ENCODE results near the gene DOC2B.
"Not testable (repeated sequence)": the region's sequence is repeated elsewhere in the genome, so short reads cannot be mapped to it uniquely, and the experiment has no call there.

Gene DOC2B

GRCh38 chr17:189444-189843, 8.0 kb upstream of the DOC2B start:
- DNase-seq: no peak
- ATAC-seq: peak; percentile 21

DNA sequence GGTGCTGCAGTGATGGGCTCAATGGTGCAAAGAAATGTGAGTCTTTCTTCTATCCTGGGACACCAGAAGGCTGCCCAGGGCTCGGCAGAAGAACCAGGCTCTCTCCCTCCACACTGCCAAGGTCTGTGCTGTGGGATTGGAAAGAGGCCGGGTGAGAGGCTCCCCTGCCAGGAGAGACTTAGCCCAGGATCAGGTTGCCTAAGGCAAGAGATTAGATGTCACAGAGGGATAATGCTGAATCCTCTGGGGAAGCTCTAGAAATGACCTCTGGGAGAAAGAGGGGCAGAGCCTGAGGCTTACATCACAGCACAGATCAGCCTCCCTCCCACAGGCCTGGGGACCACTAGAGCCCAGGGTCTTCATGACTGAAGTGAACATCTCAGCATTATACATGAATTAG, 5.7 kb upstream of the DOC2B start:
- DNase-seq (no peak), ATAC-seq (no peak)

- ATAC-seq (peak; percentile 28), DNase-seq (peak; percentile 43)
Measured at GRCh38 chr17:185445-186138, 4.1 kb upstream of the DOC2B start.

DNA sequence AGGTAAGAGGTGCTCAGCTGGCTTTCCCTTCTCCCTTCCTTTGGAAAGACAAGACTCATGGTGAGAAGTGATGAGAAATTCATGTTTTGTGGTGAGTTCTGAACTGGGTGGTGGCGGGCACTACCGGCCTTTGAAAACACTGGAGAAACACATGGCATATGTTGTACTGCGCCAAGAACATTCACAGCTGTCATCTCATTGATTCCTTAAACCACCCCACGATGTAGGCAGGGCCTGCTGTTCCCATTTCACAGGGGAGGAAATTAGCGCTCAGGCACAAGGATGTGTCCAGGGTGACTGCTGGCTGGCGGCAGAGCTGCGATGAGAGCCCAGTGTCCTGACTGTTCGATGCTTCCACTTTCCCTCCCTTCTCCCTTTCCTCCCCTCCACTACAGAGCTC, 1.6 kb upstream of the DOC2B start:
- ATAC-seq (no peak), DNase-seq (no peak)

DNA sequence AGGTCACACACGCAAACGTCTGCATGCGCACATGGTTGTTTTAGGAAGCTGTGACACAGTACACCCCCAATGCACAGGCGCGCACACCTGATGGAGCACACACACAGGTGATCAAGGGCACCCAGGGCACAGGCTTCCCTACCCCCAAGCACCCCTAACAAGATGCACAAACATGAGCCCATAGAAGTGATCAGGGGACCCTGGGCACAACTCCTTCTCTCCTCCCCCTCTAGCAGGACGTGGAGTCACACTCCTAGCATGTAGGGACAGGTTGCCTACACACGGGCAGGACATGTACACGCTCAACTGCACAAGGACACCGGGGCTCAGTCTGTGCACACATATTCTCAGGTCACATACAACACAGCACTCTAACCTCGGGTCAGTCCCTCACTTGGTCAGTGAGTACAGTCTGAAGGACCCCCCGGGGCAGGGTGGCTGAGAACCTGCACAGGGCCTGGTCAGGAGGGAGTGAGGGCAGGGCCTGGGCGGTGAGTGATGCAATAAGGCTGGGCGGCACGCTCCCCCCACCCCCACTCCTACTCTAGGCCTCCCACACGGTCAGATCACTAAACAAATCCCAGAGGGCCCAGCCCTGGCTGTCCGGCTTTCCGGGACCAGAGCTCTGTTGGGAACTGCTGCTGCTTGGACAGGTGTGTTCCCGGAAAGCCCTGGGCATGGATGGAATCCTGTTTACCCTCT, 751 bp upstream of the DOC2B start:
- ATAC-seq (no peak), DNase-seq (no peak)

GRCh38 chr17:180381-181244, 837 bp downstream of the DOC2B start:
- DNase-seq (no peak), ATAC-seq (no peak)

- ATAC-seq (no peak), DNase-seq (no peak)
Measured at GRCh38 chr17:179781-180380, 1.6 kb downstream of the DOC2B start.

GRCh38 chr17:179066-179432, 2.4 kb downstream of the DOC2B start:
- DNase-seq: no peak
- no peak for ATAC-seq

DNA sequence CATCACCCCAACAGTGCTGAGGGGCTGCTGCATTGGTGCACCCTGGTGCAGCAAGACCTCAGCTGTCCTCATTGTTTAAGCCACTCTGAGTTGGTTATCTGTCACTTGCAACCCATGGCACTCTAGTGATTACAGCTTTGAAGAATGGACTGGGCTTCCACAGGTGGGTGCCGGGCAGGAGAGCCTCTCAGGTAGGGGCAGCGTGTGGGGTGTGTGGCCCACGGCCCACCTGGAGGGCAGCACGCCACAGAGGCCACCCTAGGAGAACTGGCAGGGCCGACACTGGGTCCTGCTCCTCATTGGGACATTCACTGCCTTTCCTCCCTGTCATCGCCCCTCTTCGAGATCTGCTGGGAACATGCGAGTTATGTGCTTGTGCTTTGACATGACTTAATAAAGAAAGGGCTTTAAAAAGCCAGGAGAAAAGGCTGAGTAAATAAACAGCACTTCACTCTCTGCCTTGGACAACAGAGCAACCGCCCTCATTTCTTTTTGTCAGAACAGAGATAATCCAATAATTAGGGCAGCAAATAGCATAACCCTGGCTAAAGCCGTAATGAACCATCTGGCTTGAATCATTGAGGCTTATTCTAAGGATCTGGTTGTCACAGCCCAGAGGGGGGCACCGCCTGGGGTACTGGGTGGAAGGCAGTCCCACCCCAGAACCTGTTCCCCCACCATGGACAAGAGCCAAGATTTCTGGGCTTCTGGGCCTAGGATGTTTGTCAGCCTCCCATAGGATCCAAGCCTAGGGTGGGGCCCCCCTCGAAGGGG, 3.0 kb downstream of the DOC2B start:
- ATAC-seq (no peak), DNase-seq (no peak)

DNA sequence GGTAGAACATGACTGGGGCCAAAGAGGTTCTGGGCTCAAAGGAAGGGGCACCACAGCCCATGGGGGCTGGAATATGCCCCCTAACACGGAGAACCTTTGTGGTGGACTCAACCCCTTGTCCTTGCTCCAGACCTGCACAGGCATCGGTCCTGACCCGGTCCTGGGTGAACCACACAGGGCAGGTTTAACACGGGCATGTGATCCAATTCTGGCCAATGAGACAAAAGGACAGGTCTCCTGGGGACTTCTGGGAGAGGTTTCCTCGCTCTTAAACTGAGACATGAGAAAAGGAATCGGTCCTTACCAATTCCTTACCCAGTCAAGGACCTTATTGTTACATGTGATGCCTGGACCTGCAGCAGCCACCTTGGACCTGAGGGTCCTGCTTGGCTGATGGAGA, 3.7 kb downstream of the DOC2B start:
- DNase-seq (no peak), ATAC-seq (no peak)

DNA sequence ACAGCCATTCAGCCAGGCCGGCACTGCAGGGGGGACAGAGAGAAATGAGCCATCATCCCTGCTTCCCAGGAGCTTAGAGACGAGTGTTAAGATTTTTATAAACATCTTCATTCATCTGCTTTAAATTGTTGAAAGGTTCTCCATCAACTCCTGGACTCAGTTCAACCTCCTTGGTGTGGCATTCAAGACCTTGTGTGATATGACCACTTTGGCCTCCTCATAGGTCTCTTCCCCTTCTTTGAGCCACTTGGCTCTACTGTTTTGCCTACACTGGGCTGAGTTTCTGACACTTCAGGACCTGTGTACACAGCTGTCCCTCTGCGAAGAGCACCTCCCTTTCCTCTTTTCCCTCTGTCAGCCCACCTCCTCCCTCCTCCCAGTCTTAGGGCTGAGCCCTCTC, 4.3 kb downstream of the DOC2B start:
- ATAC-seq (no peak), DNase-seq (no peak)

- DNase-seq: no peak
- ATAC-seq: no peak
Measured at GRCh38 chr17:173166-173911, 8.1 kb downstream of the DOC2B start.

GRCh38 chr17:172401-172800, 9.0 kb downstream of the DOC2B start:
- no peak for DNase-seq
- peak; percentile 23 for ATAC-seq

DNA sequence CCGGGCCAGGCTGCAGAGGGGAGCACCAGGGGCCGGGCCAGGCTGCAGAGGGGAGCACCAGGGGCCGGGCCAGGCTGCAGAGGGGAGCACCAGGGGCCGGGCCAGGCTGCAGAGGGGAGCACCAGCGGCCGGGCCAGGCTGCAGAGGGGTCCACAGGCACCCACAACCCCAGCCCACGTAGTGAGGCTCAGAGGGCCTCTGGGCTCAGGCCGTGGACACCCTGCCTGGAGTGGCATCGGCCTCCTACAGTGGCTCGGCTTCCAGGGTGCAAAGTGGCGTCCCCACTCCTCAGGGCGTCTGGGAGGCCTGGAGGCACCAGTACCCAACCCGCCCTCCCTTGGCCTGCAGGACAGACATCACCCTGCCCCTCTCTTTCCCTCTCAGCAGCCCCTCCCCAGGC, 9.6 kb downstream of the DOC2B start:
- ATAC-seq (no peak), DNase-seq (no peak)

DNA sequence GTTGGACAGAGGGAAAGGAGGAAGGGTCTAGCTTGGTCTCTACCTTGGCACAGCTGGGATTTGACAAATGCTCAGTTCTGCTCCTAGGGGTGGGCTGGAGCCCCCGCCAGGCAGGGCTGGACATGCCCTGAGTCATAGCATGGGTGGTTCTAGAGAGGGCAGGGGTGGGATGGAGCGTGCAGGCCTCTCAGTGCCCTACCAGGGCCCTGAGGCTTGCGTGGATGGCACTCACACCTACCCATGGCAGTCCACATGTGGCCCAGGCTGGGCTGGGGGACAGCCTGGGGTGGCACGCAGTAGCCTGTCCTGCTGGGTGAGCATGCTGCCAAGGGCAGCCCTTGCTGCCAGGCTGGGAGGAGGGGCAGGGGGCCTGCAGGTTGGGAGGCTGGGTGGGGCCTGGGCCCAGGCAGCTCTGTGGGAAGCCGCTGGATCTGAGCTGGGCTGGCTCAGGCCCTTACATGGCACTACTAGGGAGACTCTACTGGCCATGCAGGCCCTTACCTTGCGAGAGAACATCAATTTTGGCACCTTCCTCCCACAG, 11.2 kb downstream of the DOC2B start:
- DNase-seq (no peak), ATAC-seq (peak; percentile 6)

DNA sequence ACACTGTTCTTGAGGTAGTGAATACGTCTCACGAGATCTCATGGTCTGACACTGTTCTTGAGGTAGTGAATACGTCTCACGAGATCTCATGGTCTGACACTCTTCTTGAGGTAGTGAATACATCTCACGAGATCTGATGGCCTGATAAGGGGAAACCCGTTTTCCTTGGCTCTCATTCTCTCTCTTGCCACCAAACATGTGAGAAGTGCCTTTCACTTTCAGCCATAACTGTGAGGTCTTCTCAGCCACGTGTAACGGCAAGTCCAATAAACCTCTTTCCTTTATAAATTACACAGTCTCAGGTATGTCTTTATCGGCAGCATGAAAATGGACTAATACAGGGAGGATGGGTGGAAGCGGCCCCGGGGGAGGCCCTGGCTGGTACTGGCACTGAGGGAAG, 12.8 kb downstream of the DOC2B start:
- ATAC-seq, DNase-seq: not testable (repeated sequence)

GRCh38 chr17:165939-166338, 15.5 kb downstream of the DOC2B start:
- no peak for ATAC-seq
- DNase-seq: no peak

DNA sequence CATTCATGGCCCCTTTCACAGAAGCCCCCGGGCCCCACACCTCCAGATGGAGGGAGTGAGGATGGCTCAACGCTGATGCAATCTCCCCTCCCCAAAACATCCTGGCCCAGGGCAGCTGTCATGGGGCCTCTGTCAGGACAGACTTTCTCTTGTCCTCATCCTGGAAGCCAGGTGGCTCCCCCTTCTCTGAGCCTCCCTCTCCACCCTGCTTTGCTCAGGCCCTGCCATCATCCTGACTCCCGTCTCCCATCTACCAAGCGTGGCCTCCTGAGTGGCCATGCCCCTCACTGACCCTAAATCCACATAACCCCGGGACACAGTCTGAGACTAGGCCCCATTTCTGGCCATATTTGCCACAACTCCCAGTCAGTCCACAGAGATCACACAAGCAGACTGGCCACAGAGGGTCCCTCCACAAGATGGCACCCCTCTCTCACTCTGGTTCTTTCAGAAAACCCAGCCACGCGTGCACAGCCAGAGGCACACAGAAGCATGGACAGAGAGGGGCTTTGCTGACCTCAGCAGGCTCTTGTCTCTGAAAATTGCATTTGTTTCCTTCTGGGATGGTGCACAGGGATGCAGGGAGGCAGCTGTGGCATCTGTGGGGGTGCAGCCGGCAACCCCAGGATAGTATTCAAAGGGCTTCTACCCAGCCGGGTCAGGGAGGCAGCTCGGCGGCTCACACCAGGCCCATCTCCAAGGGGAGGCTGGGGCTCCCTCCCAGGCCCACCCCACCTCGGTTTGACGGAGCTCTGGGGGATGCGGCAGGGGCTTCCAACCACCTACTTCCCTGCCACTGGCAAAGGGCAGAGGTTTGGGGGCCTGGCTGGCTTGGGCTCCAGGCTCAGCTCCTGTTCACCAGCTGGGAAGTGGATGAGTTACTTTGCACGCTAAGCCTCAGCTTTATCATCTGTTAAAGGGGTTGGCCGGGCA, 16.9 kb downstream of the DOC2B start:
- ATAC-seq: no peak
- DNase-seq: peak; percentile 30

DNA sequence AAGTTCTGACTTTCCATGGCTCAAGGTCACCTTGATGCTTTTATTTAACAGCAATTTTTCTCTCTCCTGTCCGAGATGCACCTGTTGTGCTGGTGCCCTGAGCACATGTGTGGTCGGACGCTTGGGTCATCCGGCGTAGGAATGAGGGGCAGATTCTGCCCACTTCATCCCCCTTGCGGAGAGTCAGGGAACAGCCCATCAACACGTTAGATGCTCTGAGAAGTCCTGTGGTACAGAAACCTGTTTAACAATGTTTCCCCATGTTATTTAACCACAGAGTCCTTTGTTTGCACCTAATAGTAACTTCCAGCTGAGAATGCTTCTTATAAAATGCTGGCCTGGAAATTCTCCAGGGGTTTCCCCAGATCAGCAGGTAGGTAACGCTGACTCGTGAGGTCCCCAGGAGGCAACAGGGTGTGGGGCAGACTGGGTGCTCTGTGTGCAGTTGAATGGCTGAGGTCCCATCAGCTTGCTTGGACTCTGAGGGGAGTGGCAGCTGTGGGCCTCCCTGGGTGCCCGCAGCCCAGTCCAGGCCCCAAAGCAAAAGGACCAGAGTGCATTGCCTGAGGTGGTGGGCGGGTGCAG, 17.8 kb downstream of the DOC2B start:
- ATAC-seq (no peak), DNase-seq (no peak)
